ENCODE measurements around the gene ATP6V0A1. TPM values are rescaled to one million over a fixed set of nuclear protein-coding genes. Genes with fewer than 3 reads are reported as not detected.

The ATP6V0A1 gene
- 27.1 and 55.4 TPM in 2 replicates for total RNA-seq

DNA sequence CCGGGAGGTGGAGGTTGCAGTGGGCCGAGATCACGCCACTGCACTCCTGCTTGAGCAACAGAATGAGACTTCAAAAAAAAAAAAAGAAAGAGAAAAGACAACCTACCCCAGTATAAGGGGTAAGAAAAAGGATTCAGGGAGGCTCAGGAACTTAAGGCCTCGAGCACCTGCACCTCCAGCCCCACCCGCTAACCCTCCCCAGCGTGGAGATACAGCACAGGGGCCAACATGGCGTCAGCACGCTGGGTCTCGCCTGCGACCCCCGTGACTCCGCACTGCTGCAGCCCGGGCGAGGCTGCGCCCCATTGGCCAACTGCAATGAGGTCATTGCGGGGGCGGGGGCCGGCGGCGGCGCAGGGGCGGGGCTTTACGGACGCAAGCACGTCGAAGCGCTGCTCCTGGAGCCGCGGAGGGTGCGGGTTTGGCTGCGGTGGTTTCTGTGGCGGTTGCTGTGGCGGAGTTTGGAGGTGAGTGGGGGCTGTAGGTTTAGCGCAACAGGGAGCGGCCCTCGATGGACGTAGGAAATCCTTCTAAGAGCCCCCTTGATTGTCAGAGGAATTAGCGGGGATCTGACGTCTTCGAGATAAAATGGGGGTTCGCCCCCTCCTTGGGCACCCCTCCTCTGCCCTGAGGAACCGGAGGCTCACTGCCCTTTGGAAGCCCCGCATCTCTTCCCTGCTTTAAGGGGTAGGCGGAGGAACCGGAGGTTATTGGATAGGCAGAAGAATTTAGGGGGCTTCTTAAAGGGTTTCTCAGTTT, at the start of gene ATP6V0A1:
TSS of gene ATP6V0A1 (plus strand) at position 382 of the 759 bp plus-strand sequence. CDS start 2,017 bp downstream, outside the sequence.

DNA sequence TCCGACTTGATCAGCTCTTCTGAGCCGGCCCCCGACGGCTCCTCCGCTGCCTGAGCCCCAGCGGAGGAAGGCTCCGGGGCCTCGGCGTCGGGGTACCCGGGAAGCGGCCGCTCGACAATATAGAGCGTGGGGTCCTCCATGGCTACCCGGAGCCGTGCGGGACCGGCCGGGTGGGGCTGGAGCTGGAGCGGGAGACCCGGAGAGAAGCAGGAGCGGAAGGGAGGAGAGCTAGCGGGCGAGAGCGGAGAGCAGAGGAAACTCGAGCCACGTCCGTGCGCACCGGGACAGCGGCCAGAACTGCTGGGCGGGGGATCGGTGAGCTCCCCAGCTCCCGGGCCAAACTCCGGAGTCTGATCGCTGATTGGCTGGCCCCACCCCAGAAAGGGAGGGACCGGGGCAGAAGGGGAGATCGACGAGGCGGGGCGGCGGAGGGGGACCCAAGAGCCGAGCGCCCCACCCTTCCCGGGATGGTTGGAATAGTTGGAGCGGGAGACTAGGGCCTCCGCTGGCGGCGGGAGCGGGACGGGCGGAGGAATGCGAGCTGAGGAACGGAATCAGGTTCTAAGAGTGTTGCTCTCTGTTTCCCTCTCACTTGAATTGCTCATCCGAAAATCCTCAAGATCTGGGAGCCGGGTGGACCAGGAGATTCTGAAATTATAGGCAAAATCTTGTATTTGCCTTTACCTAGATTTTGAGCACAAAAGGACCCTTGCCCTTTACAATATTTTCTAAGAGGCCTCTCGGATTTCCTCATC, 35.5 kb upstream of the ATP6V0A1 start, which contains the start of gene CAVIN1:
TSS of gene CAVIN1 (minus strand) at position 299 of the 755 bp plus-strand sequence. CDS start at position 140, 159 bp downstream.

DNA sequence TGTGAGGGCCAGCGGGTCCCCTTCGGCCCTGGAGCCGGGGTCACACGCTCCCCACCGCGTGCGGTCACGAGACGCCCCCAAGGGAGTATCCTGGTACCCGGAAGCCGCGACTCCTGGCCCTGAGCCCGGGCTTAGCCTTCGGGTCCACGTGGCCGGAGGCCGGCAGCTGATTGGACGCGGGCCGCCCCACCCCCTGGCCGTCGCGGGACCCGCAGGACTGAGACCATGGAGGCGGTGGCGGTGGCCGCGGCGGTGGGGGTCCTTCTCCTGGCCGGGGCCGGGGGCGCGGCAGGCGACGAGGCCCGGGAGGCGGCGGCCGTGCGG, 77.3 kb downstream of the ATP6V0A1 start, which contains the start of gene NAGLU:
TSS of gene NAGLU (plus strand) at position 194 of the 324 bp plus-strand sequence. CDS start at position 226, 32 bp downstream.

DNA sequence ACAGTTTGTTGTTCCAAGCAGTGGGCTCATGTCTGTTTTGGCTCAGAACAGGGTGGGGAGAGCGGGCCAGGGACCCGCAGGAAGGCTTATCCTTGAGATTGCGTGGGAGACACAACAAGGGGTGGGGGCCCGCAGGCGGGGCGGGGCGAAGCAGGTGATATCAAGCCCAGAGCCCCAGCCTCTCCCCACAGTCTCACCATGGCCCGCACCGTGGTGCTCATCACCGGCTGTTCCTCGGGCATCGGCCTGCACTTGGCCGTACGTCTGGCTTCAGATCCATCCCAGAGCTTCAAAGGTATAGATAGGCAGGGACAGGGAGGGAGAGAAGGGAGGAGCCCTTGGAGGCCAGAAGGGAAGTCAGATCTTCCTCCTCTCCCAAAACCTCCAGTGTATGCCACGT, 94.1 kb downstream of the ATP6V0A1 start, which contains the start of gene HSD17B1:
TSS of gene HSD17B1 (plus strand) at position 188 of the 400 bp plus-strand sequence. CDS start at position 199, 11 bp downstream.

DNA sequence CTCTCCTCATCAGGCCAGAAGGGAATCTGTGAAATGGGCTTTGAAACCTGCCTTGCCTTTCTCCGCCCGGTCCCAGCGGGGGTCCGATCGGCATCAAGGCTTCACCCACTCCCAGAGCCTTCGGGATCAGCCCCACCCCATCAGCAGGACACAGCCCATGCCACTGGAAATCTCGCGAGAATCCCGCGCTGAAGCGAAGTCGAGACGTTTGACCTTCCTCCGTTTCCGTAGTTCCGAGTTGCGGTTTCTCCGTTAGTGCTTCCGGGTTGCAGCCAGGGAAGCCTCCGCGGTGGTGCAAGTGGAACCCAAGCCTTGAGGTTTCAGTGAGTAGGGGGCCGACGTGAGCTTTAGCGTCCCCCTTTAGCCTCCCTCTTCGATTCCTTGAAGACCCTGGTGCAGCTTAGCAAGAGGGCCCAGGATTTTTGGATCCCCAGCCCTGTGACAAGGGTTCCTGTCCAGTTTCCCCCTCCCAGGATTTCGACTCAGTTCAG, 103.3 kb downstream of the ATP6V0A1 start, which contains the start of gene COASY:
TSS of gene COASY (plus strand) at position 252 of the 491 bp plus-strand sequence. CDS start 475 bp downstream, outside the sequence.

DNA sequence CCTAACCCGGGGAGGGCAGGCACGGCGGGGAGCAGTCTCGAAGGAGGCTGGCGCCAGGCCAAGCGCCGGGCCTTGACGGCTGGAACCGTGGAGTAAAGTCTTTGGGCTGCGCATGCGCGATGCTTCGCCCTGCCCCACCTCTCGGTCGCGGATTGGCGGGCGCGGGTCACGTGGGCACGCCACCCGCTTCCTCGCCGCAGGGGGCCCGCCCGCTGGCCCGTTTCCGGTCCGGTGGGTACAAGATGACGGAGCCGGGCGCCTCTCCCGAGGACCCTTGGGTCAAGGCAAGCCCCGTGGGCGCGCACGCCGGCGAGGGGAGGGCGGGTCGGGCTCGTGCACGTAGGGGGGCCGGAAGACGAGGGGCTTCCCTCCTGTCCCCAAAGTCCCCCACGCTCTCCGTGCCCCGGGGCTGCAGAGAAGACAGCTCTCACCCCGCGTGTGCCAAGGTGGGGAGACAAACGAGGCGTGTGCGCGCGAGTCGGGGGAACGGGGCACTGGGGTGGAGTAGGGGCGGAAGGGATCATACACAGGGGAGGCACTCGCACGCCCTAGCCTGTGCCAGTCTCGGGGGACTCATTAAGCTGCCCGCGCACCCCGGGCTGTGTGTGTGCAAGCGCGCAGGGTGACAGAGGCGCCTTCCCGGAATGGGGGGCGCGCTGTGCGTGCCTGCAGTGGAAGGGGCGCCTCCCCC, 108.3 kb downstream of the ATP6V0A1 start, which contains the start of gene MLX:
TSS of gene MLX (plus strand) at position 218 of the 691 bp plus-strand sequence. CDS start at position 243, 25 bp downstream.

Other genes starting within 250 kb of the ATP6V0A1 start
- gene STAT5B, start 182.5 kb upstream of the ATP6V0A1 start, total RNA-seq: 20.9 and 22.3 TPM in 2 replicates
- 10.4 and 14.8 TPM in 2 replicates for gene STAT5A, start 170.4 kb upstream of the ATP6V0A1 start, total RNA-seq
- gene STAT3, start 70.4 kb upstream of the ATP6V0A1 start, total RNA-seq: 59.0 and 101 TPM in 2 replicates
- gene CAVIN1, start 35.6 kb upstream of the ATP6V0A1 start, total RNA-seq: 224 and 302 TPM in 2 replicates
- 35.8 and 77.3 TPM in 2 replicates for gene NAGLU, start 77.4 kb downstream of the ATP6V0A1 start, total RNA-seq
- gene HSD17B1, start 94.0 kb downstream of the ATP6V0A1 start, total RNA-seq: 1.1 and 4.4 TPM in 2 replicates
- 44.5 and 55.6 TPM in 2 replicates for gene COASY, start 103.3 kb downstream of the ATP6V0A1 start, total RNA-seq
- 26.2 and 27.4 TPM in 2 replicates for gene MLX, start 108.2 kb downstream of the ATP6V0A1 start, total RNA-seq
- gene PSMC3IP, start 118.9 kb downstream of the ATP6V0A1 start, total RNA-seq: 2.2 and 13.2 TPM in 2 replicates
- 40.9 and 65.5 TPM in 2 replicates for gene RETREG3, start 150.5 kb downstream of the ATP6V0A1 start, total RNA-seq
- gene TUBG1, start 150.8 kb downstream of the ATP6V0A1 start, total RNA-seq: 56.2 and 201 TPM in 2 replicates
- gene TUBG2, start 200.4 kb downstream of the ATP6V0A1 start, total RNA-seq: 17.1 and 18.9 TPM in 2 replicates
- gene PLEKHH3, start 218.1 kb downstream of the ATP6V0A1 start, total RNA-seq: 15.8 and 22.2 TPM in 2 replicates
- gene CCR10, start 223.0 kb downstream of the ATP6V0A1 start, total RNA-seq: 5.4 and 13.8 TPM in 2 replicates
- 9.8 and 15.8 TPM in 2 replicates for gene CNTNAP1, start 223.7 kb downstream of the ATP6V0A1 start, total RNA-seq